ENCODE results near the gene CHRNA9.
"Not testable (repeated sequence)": the region's sequence is repeated elsewhere in the genome, so short reads cannot be mapped to it uniquely, and the experiment has no call there.

Gene CHRNA9

DNA sequence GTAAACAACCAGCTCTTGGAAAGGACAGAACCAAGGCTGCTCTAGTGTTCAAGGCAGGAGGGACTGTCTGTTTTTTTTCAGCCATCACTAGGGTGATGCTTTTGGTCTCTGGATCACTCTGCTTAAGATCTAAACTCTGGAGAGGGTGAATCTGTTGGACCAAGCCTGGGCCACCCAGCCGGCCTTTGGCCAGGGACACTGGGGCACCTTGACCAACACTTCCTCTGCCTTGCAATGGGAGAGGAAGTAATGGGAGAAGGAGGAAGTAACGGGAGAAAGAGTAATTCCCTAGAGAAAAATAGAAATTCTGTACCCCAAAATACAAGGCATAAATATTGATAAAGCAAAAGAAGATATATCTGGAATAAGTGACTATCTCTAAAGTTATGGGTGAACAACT, 12.9 kb downstream of the CHRNA9 start:
- DNase-seq: no peak

DNA sequence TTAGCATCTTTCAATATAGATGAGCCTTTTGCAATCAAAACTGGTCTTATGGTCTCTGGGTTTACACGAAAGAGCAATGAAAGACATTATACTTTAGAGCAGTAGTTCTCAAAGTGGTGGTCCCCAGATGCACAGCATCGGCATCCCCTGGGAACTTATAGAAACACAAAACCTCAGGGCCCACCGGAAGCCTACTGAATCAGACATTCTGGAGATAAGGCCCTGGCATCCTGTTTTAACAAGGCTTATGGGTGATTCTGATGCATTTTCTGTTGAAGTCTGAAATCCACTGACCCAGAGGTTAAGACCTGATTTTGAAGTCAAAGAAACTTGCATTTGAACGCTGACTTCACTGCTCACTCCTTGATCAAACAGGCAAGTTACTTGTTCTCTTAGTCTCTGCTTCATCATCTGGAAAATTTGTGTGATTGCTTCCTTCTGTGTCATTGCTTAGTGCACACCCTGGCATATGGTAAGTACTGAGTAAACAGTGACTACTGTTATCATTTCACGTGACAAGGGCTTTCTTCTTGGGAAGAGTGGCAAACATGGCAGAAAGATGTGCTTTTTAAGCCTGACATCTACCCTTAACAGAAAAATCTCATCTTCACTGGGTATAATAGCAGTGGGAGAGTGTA, 14.5 kb downstream of the CHRNA9 start:
- no peak for DNase-seq

DNA sequence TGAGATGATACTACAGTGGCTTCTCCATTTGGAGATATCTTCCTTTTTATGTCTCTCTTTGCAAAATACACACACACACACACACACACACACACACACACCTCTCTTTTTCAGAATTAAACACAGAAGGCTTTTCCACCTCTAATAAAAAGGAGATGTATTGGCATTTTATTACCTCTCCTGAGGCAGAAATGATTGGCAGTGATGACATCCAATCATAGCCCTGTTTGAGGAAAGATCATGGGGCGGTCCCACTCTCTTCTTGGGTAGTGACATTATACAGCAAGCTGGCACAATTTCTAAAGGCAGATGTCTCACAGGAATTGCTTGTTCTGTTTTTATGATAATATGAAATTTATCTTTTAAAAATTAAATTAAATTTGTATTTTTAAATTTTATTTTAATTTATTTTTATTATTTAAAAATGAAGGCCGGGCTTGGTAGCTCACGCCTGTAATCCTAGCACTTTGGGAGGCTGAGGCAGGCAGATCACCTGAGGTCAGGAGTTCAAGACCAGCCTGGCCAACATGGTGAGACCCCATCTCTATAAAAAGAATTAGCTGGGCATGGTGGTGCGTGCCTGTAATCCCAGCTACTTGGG, 15.6 kb downstream of the CHRNA9 start:
- no peak for DNase-seq

DNA sequence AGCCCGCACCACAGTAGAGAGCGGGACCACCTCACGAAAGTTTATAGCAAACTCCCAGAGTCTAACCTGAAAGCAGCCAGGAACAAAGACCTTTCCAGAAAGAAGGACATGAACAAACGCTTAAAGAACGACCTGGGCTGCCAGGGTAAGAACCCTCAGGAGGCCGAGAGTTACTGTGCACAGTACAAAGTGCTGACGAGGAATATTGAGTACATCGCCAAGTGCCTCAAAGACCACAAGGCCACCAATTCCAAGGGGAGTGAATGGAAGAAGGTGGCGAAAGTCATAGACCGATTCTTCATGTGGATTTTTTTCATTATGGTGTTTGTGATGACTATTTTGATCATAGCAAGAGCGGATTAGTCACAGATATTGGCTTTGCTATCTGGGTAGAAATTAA, 19.0 kb downstream of the CHRNA9 start:
- no peak for DNase-seq

DNA sequence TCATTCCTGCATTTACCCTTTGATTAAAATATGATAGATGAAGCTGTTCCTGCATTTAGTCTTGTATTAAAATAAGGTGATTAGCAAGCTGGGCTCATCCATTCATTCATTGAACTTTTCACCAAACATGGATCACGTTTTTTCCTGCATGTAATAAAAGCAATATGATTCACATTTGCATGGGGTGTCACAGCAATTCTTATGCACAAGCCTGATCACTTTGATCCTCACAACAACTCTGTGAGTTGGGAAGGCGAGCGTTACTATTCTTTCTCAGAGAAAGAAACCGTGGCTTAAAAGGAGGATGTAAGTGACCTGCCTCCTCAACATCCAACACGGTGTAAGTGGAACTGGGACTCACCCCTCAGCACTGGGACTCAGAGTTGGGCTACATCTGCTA, 20.0 kb downstream of the CHRNA9 start:
- no peak for DNase-seq

DNA sequence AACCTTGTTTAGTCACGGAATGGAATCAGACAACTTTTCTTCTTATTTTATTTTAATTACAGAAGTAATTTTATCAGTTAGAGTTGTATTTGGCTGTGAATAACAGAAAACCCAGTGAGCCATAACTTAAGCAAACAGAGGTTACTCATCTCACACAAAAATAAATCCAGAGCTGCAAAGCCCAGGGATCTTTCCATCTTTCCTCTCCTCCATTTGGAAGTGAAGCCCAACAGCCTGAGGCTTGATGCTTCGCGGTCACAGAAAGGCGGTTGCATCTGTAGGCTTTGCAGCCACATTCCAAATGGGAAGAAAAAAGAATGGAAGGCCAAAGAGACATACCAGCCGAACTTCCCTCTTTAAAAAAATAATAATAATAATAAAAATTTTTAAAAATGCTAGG, 22.6 kb downstream of the CHRNA9 start:
- DNase-seq: no peak

DNA sequence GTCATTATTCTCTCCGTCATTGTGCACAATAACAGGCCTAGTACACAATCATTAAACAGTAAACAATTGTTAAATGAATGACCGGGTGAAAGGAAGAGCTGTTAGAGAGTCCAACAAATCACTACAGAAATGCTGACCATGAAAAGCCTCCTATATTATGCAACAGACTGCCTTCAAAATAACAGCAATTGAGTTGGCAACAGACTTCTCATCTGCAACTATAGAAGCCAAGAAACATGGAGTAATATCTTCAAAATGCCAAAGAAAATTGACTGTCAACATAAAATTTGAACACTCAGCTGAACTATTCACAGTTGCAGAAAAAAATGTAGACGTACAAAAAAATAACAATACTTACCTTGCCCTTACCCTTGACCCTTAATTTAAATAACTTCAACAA, 26.2 kb downstream of the CHRNA9 start:
- no peak for DNase-seq

DNA sequence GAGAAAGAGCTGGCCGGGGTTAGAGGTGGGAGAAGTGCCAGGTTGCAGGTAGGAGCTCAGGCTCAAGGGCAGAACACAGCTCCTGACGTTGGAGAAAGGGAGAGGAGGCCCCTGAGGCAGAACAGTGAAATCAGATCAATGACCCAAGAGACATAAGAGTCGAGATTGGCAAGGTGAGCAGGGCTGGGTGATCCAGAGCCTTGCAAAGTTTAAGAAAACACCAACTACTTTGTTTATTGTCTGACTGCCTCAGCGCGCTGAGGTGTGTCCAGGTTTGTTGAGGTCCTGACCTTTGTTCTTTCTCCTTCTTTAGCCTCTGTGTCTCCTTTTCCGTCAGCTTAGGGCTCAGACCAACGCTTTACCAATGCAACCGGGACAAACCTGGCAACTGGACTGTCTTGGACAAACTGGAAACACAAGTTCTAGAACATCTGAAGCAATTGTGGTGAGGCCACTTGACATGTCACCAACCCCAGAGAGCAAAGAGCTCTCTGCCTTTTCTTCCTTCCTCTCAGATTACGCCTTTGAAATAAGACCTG, 28.3 kb downstream of the CHRNA9 start:
- no peak for DNase-seq

DNA sequence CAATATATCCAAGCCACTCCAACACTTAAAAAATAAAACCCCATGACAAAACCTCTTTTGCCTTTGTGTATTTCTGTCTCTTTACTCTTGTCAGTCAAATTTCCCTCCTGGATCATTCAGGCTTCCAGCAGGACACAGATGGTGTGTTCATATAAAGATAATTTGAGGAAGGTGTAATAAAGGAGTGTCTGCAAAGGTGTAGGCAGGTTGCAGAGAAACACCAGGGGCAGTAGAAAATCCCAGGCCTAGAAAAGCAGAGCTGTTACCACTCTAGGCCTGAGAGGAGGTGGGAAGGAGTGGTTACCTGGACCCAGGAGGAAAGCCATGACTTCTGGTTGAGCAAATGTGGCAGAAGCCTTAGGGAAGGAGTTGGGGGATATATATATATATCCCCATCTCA, 28.8 kb downstream of the CHRNA9 start:
- no peak for DNase-seq

DNA sequence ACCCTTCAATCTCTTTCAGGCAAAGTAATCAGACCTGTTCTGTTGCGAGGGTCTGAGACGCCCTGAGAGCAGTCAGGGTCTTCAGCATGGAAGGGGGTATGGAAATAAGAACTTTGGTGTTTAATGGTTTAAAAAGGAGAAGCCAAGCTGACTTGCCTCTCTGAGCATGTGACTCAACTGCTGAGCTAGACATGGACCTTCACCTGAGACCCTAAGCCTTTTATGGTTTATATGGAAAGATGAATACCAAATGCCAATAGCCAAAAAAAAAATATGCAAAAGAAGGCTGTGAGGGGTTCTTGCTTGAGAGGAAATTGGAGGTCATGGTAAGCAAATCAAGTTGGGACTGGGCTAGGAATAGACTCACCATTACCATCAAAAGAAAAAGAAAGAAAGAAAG, 30.6 kb downstream of the CHRNA9 start:
- no peak for DNase-seq

DNA sequence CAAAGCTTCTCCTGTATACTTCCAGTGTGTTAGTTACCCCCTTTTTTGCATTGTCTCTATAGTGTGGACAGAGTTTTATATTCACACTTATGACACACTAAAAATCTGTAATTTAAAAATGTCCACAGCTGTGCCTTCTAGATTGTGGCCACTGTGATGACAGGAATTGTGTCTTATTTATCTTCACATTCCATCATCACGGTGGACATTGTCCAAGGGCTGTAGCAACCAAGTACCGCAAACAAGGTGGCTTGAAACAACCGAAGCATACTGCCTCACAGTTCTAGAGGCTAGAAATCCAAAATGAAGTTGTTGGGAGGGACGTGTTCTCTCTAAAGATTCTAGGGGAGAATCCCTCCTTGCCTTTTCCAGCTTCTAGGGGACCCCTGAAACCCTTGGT, 32.3 kb downstream of the CHRNA9 start:
- DNase-seq: no peak

DNA sequence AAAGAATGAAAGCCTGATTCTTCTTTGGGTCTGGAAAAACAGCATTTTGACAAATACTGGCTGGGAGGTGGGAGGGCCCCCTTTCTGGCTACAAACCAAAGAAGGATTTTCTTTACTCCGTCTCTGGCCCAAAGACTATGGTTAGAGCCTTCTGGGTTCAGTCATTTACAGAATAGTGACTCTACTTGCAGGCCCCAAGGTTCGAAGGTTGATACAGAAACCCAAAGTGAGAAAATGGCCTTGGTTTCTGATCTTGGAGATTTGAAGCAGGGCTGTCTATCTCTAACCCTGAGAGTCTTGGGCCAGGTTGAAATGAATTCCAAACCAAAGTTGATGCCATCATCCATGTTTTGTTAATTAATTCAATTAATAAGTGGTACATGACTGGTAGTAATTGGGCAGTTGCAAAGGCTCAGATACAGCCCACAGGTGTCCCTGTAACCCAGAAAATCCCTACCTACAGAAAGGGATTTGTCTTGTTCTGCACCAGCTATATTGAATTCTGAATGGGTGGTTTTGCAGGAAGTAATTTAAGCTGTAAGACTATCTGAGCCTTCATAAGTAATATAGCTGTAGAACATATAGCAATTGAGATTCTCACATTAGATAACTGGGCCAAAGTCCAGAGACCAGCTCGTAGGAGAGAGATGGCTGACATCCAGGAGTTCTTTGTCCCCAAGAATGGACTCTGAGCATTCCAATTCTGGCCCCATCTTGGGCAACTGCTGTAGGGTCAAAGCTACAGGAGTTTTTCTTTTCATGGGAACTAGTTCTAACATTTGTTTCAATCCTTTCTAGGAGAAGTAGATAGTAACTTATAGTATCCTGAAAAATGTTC, 34.5 kb downstream of the CHRNA9 start:
- no peak for DNase-seq

DNA sequence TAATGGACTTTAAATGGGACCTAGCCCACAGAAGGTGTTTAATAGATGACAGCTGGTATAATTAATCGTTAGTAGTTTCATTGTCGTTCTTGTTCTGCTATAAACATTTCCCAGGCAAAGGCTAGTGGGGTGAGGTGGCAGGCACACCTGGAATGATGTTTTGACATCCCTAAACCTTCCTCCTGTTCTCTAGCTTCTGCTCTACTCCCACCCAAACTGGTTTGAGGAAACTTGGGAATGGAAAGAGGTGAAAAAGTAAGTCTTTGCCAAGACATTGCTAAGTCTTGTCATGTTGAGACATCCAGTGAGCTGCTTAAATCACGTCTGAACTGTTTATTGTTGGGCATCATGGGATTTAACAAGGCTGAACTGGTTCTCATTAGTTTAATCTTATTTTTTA, 37.5 kb downstream of the CHRNA9 start:
- no peak for DNase-seq

DNA sequence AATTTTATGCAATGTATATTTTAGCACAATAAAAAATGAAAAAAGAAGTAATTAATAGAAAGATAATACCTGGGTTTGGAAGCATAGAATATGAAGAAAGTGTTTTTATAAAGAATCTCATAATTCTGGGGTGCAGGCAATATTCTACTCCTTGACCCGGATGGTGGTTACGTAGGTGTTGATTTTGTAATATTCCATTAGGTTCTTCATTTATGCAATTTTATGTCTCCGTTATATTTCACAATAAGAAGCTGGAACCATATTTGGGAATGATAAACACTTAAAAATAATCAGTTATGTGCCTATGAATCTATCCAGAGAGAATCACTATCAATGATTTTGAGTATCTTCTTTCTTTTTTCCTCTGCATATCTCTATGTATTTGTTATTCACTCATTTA, 38.5 kb downstream of the CHRNA9 start:
- no peak for DNase-seq

DNA sequence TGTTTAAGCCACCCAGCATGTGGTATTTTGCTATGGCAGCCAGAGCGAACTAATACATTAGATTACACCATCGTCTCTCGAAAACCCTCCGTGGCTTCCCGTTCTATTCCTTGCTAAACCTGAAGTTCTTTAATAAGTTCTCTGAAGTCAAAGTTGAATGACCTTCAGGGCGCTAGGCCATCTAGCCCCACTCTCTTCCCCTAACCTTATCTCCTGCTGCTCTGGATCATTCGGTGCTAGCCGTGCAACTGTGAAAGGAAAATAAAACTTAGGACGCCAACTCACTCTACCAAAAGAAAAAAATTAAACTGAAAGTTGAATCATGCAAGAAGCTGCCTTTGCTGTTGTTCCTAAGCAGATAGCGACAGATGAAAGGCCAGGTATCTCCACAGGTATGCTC, 40.0 kb downstream of the CHRNA9 start:
- DNase-seq: no peak

DNA sequence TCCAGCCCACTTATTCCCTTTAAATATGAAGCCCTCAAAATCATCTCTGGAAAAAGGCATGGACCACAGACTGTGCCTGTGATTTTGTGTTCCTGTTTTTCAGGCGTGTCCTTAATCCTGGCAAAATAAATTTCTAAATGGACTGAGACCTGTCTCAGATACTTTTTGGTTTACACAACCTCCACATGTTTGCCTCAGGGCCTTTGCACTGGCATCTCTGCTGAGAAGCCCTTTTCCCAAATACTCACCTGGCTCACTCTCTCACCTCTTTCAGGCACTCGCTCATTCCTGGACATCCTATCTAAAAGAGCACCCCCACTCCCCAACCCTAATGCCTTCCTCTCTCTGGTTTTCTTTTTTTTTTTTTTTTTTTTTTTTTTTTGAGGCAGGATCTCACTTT, 40.5 kb downstream of the CHRNA9 start:
- no peak for DNase-seq

DNA sequence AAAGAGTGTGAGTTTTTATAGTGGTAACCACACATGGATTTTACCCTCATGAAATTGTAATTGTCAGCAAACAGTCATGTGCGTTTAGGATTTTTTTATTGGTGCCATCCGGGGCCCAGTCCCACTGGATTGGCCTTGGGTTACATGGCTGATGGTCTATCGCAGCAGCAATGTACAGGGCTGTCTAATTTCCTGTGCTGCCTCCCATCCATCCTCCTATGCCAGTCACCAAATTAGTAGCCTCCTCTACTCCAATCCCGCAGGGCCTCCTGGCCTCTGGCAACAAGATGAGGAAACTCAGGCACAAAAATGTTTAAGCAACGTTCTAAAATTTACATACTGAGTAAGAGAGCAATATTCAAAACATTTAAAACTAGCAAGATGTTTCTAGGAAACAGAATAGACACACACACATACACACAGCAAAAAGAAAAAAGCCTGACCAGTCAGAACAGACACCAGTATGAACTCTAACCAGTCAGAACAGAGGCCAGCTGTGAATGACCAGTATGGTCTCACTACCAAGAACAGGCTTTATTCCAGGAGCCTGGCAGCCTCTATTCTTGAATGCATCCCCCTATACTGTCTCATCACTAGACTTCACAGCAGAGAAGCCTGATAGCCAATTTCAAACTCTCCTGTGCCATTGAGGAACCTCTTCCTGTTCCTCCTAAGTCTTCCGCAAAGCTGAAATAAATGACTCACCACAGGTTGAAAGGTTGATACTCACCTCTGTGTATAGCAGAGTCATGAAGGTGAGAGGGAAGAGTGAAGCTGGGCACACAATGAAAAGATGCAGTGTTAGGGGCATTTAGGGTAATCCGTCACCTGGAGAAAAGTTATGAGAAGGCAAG, 42.6 kb downstream of the CHRNA9 start:
- no peak for DNase-seq

DNA sequence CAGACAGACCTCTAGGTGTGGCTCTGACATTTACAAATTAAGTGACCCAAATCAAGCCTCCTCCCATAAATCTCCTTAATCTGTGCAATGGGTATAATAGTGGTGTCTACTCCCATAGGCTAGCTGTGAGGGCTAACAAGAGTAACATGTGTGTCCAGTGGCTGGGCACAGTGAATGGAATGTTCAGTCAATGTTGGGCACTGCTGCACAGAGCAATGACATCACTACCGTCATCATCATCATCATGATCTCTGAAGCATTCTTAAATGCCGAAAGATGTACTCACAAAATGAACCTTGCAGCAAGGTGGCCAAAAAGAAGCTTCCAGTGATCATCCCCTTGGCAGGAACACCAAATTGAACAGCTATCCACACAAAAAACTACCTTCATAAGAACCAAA, 43.5 kb downstream of the CHRNA9 start:
- DNase-seq: no peak

DNA sequence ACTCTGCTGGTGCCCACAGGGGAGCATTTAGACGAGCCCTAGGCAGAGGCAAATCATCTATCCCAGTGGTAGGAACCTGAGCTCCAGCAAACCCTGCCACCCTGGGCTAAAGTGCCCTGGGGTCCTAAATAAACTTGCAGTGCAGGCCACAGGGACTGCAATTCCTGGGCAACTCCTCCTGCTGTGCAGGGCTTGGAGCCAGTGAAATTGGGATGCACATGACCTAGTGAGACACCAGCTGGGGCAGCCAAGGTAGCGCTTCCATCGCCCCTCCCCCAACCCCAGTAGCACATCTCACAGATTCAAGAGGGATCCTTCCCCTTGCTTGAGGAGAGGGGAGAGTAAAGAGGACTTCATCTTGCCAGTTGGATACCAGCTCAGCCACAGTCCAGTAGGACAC, 44.1 kb downstream of the CHRNA9 start:
- DNase-seq: no peak

DNA sequence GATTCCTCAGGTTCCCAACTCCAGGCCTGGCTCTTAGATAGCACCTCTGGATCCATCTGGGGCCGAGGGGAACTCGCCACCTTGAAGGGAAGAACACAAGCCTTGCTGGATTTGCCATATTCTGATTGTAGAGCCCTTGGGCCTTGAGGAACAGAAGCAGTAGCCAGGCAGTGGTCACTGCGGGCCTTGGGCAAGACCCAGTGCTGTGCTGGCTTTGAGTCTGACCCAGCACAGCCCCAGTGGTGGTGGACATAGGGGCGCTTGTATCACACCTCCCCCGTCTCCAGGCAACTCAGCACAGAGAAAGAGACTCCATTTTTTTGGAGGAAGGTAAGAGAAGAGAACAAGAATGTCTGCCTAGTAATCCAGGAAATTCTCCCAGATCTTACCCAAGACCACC, 45.5 kb downstream of the CHRNA9 start:
- DNase-seq: no peak

DNA sequence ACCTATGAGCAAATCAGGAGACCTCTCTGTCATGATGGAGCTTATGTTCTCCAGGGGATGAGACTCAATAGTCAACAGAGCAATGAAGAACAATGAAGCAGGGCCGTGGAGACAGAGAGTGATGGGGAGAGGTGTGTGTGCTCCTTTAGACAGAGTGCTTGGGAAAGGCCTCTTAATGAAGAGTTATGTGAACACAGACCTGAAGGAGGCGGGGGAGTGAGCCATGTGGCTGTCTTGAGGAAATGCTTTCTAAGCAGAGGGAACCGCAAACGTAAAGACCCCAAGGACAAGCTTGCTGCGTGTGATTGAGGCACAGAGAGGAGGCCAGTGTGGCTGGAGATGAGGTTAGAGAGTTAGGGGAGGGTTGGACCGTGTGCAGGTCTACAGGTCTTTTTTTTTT, 53.1 kb downstream of the CHRNA9 start:
- no peak for DNase-seq

DNA sequence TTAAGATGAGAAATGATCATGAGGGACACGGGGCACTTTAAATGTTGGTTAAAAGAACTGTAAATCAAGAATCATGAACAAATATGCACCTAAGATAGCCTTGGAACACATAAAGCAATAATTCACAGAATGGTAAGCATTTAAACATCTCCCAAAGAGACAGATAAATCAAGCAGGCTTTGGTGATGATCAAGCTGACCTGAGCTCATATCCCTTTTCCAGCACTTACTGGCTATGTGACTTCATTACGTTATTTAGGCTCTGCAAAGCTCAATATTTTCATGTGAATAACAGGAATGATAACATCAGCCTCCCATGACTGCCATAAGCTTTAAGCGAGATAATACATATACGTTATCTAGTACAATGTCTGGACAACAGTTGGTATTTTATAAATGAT, 54.9 kb downstream of the CHRNA9 start:
- no peak for DNase-seq

DNA sequence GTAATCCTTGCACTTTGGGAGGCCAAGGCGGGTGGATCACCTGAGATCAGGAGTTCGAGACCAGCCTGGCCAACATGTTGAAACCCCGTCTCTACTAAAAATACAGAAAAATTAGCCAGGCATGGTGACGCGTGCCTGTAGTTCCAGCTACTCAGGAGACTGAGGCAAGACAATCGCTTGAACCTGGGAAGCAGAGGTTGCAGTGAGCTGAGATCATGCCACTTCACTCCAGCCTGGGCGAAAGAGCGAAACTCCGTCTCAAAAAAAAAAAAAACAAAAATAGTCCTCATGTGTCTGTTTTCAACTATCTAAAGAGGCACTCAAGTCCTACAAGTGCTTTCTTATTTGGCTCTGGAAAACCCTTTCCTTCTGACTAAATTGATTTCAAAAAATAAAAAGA, 57.1 kb downstream of the CHRNA9 start:
- DNase-seq: not testable (repeated sequence)

Measured in activated naive CD4-positive, alpha-beta T cell treated with Interleukin-2 at 50 U/mL for 16 hours (primary cell).